SK-N-MC (cell line): ENCODE results near the gene DNAJA3.

Experiments used
- EZH2 ChIP-seq: fragments of 200-600 bp; sonication (generic); IDR thresholded peaks from one replicate; pipeline ENCODE4 v1.6.1; 2017; ENCODE audit warnings: antibody characterized with exemption
- FOXP2 ChIP-seq: optimal IDR thresholded peaks from 2 replicates; pipeline ENCODE3; 2011; ENCODE audit warnings: mild to moderate bottlenecking, moderate library complexity; ENCODE audit not compliant: insufficient read depth; ENCODE audit errors: extremely low read length, control extremely low read depth
- POLR2AphosphoS5 ChIP-seq: IDR thresholded peaks from 2 replicates; pipeline ENCODE4 v1.6.1; 2012; ENCODE audit warnings: mild to moderate bottlenecking, low read depth, low read length, borderline replicate concordance

DNA sequence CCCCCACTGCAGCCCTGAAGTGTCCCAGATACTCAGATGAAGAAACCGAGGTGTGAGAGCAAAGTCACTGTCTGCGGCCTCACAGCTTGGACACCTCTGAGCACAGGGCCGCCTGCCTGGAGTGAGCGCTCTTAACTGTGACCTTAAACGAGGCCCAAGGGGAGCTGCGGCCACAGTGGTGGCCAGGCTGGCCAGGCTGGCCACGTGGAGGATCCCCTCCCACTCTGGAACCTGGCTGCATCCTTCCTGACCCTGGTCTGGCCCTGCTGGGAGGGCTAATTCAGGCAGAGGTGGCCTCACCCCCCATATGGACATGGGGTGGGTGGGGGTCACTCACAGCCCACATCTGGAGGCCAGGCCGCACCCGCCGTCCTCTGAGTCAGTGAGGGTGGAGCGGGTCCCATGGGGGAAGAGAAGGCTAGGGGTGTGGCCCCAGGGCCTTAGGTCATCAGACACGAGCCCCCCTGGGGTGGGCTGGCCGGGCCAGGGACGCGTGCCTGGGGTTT, 47.5 kb upstream of the DNAJA3 start:
- TF ChIP-seq EZH2, result no peak
- no peak for TF ChIP-seq POLR2AphosphoS5
- no peak for TF ChIP-seq FOXP2
